ENCODE data around the gene WDTC1.
A peak's percentile ranks its signal among the peaks of the same experiment; 100 is the strongest.

The WDTC1 gene

GRCh38 chr1:27302612-27303011 is 68.2 kb downstream of the WDTC1 start:
- DNase-seq, result no peak

GRCh38 chr1:27303509-27303908 is 69.1 kb downstream of the WDTC1 start:
- no peak for DNase-seq

GRCh38 chr1:27306071-27306470 is 71.6 kb downstream of the WDTC1 start:
- no peak for DNase-seq

GRCh38 chr1:27306892-27307761 is 72.7 kb downstream of the WDTC1 start:
- DNase-seq, result no peak

GRCh38 chr1:27307874-27308598 is 73.6 kb downstream of the WDTC1 start:
- DNase-seq, result no peak

- no peak for DNase-seq
Measured at GRCh38 chr1:27314169-27314568, 79.7 kb downstream of the WDTC1 start.

GRCh38 chr1:27314737-27315136 is 80.3 kb downstream of the WDTC1 start:
- DNase-seq, result no peak

- DNase-seq, result no peak
Measured at GRCh38 chr1:27316860-27317259, 82.4 kb downstream of the WDTC1 start.

- DNase-seq, result no peak
Measured at GRCh38 chr1:27318136-27318535, 83.7 kb downstream of the WDTC1 start.

GRCh38 chr1:27318596-27318995 is 84.2 kb downstream of the WDTC1 start:
- no peak for DNase-seq

- peak; percentile 97 to 98 for DNase-seq
Measured at GRCh38 chr1:27321813-27322568, 87.6 kb downstream of the WDTC1 start, which contains the start of gene TMEM222. TMEM222 (plus strand) TSS chr1:27322163; CDS start chr1:27322198, 35 bp downstream.

- DNase-seq, result no peak
Measured at GRCh38 chr1:27322569-27323240, 88.3 kb downstream of the WDTC1 start.

GRCh38 chr1:27325286-27325685 is 90.9 kb downstream of the WDTC1 start:
- no peak for DNase-seq

GRCh38 chr1:27327964-27328363 is 93.5 kb downstream of the WDTC1 start:
- no peak for DNase-seq

- no peak for DNase-seq
Measured at GRCh38 chr1:27330786-27331185, 96.4 kb downstream of the WDTC1 start.

GRCh38 chr1:27331426-27331825 is 97.0 kb downstream of the WDTC1 start:
- no peak for DNase-seq

- DNase-seq, result no peak
Measured at GRCh38 chr1:27331922-27332321, 97.5 kb downstream of the WDTC1 start.

GRCh38 chr1:27332536-27333281 is 98.3 kb downstream of the WDTC1 start:
- peak; percentile 59 to 63 for DNase-seq

- no peak for DNase-seq
Measured at GRCh38 chr1:27333717-27334279, 99.4 kb downstream of the WDTC1 start.

- no peak for DNase-seq
Measured at GRCh38 chr1:27335506-27336422, 101.3 kb downstream of the WDTC1 start.
